Superior temporal gyrus (tissue), 1 donor: ENCODE measurements around the gene MATCAP1.

ENCODE experiments used
- DNase-seq: peaks from one replicate; pipeline ENCODE4 v3.0.0-alpha.2; 2016; ENCODE audit errors: extremely low spot score

Gene MATCAP1

GRCh38 chr16:67157892-67158635 lies 25.7 kb downstream of the MATCAP1 start:
- no peak for DNase-seq

DNA sequence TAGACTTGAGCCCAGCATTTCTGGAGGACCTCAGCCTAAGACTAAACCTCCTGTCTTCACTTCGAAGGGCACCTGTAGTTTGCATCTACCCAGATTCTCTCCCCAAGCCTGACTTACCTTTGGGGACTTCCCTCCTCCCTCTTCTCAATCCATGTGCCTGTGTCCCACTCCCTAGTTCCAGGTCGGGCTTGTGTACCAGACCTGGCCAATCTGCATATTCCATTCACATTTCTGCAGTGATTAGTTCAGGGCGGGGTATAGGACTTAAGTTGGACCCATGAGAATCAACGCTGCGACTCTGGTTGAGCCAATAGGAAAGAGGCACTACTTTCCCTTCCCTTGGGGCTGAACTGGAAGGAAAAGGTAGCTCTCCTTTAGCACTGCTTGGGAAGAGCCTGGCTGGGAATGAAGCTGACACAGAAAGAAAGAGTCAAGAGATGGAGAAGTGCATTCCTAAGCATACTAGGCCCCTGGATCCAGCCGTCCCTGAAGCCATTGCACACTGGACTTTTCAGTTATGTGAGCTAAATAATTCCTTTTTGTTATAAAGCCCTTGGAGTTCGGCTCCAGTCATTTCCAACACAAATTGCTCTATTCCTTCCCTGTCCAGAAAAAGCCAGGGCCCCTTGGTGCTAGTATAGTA lies 26.5 kb downstream of the MATCAP1 start:
- DNase-seq, result no peak

GRCh38 chr16:67156143-67156844 lies 27.5 kb downstream of the MATCAP1 start:
- no peak for DNase-seq

DNA sequence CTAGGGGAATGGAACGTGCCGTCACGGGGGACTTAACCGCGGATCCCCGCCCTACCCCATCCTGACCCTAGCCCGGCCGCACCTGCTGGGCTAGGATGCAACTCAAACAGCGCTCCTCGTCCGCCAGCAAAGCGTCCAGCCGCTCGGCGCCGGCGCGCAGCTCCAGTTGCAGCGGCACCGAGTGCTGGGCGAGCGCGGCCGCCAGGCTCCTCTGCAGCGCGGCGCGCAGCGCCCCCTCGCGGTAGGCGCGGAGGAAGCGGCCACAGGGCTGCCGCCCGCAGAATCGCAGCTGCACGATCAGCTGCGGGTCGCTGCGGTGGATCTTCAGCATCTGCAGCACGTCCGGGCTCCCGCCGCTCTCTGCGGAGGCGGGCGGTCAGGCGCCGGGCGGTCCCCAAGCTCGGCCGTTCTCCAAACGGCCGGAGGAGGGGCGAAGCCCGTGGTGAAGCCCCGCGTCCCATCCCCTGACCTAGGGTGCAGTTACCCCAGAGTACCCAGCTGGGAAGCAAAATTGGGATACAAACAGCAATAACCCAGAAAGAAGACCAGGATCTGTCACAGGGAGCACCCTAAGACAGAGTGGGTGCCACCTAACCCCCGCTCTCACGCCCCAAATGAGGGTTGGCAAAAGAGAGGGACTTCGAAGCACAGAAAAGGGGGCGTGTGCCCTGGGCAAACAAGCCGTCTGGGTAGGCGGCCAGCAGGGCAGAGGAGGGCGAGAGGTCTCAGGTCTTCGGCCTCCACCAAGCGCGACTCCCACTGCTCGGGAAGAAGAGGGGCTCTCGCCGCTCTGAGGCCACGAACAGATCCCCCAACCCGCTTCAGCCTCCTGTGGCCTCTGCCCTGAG lies 28.2 kb downstream of the MATCAP1 start:
- DNase-seq, result peak; percentile 84

GRCh38 chr16:67154578-67155294 lies 29.0 kb downstream of the MATCAP1 start:
- no peak for DNase-seq

GRCh38 chr16:67151431-67152097 lies 32.2 kb downstream of the MATCAP1 start:
- no peak for DNase-seq

GRCh38 chr16:67150833-67151396 lies 32.8 kb downstream of the MATCAP1 start, which contains the start of gene B3GNT9:
Gene B3GNT9, minus strand, starts transcription at chr16:67150998. Its CDS starts 513 bp downstream, at chr16:67150485.
- peak; percentile 77 for DNase-seq

DNA sequence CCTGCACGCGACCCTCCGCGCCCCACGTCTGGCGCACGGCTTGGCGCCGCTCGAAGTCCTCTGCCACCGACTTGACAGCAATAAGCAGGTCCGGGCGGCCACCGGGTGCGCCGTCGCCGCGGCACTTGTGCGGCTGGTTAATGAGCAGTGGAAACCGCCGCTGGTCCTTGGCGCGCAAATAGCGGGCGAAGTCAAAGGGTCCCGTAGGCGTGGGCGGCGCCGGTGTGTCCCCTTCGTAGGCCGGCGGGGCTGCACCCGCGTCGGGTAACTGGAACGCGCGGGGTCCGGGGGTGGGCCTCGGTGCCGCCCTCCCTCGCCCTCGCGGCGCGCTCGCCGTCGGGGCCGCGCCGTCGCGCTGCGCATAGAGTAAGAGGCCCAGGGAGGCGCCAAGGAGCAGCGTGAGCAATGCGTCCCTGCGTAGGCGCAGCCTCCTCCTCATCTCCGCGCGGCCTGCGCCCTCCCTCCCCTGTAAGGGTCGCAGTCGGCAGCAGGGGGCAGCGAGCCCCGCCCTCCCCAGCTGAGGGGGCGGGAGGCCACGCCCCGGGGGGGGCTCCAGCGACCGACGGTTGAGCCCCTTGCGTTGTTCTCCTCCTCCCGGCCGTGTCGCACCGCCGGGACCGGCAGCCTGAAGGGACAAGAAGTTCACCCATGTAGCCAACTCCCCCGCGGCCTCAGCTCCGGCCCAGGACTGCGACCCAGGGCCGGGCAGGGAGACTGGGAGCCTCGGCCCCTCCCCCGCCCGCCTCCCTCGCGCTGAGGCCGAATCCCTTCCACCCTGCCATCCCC lies 33.5 kb downstream of the MATCAP1 start:
- DNase-seq, result peak; percentile 11

- no peak for DNase-seq
Observed at GRCh38 chr16:67149276-67150046, 34.3 kb downstream of the MATCAP1 start.

DNA sequence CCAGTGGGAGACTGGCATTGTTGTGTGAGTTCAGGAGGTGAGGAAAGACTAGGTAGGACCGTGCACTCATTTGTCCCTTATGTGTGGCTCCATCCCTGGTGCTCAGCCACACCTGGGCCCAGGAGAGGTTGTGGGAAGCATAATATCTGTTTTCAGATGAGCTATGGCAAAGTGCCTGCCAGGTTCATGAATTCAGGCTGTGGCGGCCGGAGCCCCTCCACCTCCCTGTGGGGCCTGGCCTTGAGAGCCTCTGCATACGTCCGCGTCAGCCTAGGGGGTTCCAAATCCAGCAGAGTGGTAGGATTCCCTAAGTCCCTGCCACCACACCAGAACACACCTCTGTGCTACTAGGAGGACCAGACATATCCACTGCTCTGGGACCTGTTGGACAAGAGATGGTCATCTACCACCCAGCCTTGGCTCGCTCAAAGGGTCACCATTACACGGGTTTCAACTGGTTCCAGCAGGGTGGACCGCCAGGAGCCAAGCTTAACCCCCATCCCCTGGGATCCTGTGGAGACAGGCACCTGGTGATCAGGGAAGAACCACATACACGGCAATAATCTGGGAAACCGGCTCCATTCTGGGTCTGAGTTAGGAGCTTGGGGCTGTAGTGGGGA lies 35.0 kb downstream of the MATCAP1 start:
- no peak for DNase-seq

DNA sequence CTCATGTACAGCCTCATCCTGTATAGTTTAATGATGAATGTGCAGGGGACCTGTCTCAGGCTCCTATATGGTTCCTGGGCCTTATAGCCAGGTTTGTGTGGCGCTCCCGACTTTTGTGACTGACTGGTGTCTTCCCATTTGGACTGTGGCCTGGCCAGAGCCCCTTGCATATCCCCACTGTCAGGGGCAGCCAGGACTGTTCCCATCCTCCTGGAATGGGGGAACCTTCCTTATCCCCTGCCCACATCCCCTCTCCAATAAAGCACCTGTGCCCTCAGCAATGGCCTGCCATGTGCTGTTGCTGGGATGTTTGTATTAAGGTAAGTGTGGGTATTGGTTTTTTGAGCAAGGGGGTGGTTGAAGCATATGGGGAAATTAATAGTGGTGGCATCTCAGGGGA lies 35.5 kb downstream of the MATCAP1 start:
- DNase-seq, result no peak

DNA sequence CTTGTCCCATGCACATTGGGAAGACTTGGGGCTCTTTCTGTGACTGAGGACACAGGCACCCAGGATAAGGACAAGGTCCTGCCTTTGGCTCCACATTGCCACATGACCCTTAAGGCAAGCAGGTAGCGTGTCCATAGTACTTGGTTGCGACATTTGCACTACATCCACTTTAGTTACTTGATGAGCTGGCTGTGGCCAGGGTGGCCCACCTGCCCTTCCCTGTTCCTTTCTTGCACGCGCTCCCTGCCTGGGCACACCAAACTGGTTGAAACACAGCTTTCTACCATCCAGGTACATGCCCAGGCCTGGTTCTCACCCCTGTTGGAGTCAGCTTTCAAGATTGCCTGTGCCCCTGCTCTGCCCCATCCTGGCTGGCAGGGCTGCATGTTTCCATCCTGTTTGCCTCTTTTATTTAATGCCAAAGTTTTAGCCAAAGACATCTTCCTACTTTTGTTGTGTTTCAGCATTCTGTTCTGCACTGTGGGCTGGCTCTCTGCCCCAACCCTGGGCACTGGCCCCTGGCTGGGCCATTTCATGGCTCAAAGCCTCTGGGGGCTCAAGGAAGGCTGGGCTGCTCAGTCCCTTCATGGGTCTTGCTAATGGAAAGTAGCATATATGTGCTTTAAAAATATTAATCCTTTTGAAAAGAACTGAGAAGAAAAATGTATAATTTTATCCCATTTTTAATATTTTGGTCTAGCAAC lies 36.2 kb downstream of the MATCAP1 start:
- DNase-seq, result no peak

DNA sequence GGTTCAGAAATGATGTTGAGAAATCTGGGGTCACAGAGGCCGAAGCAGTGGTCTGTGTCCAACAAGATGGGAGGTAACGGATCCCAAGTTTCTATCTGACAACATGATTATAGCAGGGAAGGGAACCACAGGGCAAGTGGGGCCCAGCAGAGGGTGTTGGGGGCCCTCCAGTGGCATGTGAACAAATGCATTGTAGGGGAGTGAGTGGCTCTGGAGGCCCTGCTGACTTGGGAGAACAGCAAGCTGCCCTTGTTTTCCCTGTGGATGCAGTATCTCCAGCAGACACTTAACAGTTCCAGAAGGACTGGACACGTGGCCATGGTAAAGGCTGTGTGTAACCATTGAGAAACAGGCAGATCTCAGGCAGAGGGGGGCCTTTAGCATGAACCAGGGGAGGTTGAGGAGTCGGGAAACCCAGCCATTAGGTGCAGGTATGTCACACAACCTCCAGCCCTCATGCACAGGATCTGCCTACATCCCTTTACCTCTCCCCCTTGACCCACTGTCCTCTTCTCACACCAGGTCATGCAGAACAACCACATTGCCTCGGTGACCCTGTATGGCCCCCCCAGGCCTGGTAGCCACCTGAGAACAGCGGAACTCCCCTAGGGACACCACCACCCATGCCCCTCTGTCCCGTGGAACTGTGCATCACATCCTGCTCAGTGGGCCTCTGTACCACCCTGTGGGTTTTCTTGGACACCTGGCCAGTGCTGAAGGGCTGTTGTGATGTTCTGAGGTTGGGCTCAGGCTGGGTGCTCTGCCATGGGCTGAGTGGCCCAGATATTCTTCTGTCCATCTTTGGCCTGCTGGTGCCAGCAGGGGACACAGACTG lies 37.0 kb downstream of the MATCAP1 start:
- DNase-seq, result no peak

DNA sequence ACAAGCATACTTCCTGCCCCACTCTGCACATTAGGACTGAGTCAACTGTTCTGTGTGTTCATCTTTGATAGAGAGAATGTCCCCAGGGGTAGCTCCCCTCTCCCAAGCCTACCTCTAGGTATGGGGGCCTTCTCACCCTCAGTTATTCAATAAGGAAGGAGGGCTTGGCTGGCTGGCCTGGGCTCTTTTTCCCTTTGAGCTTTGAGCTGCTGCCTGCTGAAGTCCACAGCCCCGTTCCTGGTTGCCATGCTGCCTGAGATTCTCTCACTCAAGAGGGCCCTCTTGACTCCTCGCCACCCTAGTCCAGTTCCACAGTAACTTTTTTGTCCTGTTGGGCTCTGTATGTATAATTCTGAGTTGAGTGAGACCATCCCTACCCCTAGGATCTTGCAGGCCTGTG lies 38.0 kb downstream of the MATCAP1 start:
- DNase-seq, result no peak

- no peak for DNase-seq
Observed at GRCh38 chr16:67144943-67145342, 38.8 kb downstream of the MATCAP1 start.

DNA sequence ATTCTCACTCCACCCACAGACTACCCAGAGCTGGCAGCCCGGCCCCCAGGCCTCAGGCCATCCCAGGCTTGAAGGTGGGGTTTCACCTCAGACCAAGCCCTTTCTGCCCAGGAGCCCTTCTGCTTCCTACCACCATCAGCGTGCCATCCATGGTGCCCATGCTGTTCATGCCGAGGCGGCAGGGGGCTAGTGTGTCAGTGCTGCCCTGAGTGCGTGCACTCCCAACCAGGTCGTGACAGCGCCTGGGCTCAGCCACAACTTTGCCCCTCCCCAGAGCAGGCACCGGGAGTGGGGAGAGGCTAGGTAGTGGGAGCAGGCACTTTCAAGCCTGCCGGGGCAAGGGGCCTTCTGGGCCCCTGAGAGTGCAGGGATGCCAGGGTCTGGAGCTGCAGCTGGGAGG lies 41.4 kb downstream of the MATCAP1 start:
- DNase-seq, result no peak

DNA sequence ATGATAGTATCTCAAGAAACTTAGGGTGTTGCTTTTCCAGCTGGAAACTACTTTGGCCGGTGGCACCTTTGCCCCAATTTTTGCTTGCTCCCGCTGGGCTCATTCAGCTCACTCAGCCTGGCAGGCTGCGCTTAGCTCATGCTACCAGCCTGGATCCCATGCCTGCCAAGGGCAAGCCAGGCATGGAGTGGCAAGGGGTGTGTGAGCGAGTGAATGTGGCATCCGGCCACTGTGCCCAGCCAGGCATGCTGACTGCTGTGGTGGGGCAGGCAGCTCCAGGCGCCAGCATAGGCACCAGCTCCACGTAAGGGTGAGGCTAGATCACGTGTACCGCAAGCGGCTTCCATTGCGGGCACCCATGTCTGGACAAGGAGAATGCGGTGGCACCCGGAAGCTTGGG lies 42.4 kb downstream of the MATCAP1 start:
- no peak for DNase-seq
